ENCODE measurements around the gene LRRC55.

LRRC55 gene

GRCh38 chr11:57203882-57204480 is 22.2 kb downstream of the LRRC55 start:
- DNase-seq: no peak

- DNase-seq: peak; percentile 8
Measured at GRCh38 chr11:57205041-57205641, 23.4 kb downstream of the LRRC55 start.

DNA sequence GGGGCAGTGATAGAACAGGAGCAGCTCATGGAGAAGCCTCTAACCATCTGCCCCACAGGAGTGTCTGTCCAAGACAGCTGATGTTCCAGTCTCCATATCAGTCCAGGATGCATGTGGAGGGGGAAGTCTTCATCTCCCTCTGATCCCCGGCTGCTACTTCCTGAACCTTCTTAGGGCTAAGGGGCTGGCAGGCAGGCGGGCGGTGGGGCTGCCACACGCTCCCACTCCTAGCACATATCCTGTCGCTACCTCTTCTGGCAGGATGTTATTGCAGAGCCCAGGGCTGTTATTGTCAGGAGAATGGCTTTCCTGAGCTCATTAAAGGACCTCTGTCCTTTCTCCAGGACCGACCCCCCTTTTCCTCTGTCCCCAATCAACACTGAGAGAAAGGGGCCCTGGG is 25.4 kb downstream of the LRRC55 start:
- no peak for DNase-seq

DNA sequence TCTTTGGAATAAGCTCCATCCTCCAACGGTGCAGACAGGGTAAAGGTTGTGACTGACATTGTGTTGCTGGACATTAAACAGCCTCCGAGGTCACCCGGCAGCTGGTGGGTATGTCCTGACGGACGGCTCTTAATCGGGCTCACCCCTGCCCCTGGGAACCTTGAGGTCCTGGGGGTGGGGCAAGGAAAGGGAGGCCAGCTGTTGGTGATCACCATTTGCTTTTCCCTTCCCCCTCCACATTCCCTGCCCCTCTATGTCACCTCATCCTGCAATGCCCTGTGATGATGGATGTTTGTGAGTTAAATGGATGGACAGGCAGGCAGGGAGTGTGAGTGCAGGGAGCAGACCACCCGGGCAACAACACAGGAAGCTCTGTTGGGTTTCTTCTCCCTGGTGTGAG is 29.0 kb downstream of the LRRC55 start:
- DNase-seq: no peak

DNA sequence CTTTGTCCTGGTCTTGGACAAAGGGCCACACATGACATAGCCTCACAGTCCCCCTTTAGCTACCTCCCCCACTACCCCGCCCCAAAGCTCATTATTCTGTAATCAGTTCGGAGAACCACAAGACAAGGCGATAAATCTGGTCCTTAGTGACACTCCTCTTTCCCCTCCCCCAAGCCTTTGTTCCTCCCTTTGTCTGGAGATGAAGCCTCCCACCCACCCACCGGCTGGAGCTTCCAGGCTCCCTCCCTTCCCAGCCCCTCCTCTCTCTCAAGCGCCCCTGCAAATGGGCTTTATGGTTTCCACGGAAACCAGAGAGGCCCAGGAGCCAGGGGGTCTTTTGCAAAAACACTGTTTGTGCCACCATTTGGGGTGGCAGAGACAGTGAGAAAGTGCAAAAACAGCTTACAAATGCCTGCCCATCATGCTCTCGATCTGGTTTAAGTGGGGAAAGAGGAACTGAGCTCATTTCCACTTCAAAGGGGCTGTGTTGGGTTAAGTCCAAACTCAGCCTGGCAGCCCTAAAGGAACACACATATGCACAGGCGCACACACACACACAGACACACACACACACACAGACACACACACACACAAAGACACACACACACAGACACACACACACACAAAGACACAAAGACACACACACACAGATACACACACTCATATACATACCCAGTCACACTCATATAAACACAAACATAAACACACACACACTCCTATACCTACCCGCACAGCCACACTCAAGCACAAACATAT is 31.8 kb downstream of the LRRC55 start:
- no peak for DNase-seq

DNA sequence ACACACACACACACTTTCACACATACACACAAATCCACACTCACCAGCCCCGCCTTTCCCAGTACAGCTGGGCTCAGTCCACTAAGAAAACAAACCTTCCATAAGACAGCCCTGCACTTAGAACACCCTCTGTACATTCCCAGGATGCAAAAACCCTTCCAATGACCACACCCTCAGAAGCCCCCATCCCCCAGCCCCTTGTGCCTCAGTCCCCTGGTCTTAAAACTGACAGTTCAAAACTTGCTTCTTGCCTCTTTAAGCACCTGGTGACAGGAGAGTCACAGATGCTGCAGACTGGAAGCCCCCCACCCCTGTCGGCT is 32.3 kb downstream of the LRRC55 start:
- no peak for DNase-seq

DNA sequence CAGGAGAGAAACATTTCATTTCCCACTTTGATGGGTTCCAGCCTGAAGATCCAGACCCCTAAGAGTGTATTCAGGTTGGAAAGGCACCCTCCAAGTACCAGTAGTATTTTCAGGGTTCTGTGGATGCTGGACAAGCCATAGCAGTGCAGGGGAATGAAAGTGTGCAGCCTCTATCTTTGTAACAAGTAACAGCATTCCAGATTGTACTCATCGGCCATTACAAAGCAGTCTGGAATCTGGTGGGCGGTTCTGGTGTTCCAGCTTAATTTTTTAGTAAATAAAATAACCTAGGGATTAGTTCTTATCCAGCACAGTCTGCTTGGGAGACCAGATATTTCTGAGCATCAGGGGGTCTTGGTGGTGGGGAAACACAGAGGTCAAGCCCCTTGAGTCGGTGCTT is 32.7 kb downstream of the LRRC55 start:
- no peak for DNase-seq

DNA sequence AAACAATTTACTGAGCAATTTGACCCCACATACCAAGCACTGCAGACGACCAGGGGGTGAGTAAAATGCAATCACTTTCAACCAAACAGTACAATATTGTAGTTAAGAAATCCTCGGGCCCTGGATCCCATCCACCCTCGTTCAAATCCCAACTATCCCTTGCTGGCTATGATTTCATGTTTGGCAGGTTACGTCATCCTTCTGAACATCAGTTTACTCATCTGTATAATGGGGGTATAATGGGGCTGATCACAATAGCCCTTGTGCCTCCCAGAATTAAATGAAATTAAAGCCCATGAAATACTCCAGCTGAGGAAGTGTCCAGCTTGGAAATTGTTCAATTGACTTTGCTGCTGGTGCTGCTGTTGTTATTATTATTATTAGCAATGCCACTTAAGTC is 34.7 kb downstream of the LRRC55 start:
- DNase-seq: no peak

DNA sequence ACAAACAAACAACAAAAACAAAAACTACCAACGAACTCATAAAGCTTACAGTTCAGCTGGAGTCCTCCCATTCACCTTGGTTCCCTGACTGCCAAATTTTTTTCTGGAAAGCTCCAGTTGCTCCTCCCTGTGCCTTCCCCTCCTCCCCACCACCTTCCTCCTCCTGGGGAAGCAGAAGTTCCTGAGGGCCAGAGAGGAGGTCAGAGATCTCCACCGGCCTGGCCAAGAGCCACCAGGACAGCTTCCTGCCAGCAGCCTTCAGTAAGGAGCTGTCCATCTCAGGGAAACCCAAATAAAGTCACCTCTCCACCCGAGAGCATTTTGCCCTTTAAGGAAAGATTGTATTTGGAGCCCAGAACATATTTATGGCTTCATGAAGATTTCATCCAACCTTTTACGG is 35.3 kb downstream of the LRRC55 start:
- no peak for DNase-seq

DNA sequence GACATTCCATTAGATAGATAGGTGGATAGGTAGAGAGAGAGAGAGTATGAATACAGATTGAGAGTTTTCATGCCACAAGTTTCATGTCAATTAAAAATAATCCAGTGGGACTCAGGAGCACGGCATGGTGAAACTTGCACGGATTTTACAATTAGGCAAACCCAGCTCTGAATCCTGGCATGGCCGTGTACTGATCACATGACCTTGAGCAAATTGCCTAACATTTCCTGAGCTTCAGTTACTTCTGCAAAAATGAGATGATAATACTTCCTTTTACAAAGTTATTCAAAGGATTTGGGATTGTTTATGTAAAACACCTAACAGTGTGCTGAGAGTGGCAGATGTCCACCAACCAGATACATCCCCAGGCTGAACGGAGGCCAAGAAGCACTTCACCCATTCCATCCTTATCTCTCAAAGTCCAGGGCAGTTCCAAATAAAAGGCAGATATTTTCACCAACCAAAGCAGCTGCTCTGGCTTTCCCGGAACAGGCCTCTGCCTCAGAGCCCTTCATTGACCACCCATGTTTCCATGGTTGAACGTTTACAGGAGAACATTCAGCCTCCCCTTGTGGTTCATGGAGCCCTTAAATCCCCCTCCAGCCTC is 37.4 kb downstream of the LRRC55 start:
- no peak for DNase-seq

DNA sequence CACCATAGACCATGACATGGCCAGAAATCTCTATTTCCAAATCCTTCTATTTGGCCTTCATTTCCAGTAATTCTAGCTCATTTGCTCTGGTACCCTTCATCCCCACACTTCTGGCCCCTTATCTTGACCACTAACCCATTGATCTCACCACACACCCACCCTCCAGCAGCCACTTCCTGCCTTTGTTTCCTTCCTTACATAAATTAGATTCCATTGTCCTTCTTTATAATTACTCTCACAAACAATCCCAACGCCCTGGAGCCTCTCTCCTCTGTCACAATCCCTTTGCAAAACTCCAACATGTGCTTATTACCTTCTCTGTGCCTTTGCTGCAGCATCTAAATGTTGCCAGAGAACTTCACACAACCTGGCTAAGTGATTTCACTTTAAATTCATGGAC is 40.5 kb downstream of the LRRC55 start:
- no peak for DNase-seq

DNA sequence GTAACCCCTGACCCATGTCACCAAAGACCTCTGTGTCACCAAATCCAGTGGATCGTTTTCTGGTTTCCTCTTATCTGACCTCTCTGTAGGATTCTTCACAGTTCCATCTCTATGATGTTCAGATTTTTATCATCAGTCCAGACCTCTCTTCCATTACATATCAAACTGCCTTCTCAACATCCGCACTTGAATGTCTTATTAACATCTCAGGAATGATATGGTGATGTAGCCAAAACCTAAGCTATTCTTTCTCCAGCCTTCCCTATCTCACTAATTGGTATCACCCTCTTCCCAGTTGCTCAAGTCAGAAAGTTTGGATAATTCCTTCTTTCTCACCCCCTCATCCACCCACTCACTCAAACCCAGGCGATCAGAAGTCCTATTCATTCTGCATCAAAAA is 41.8 kb downstream of the LRRC55 start:
- DNase-seq: no peak

DNA sequence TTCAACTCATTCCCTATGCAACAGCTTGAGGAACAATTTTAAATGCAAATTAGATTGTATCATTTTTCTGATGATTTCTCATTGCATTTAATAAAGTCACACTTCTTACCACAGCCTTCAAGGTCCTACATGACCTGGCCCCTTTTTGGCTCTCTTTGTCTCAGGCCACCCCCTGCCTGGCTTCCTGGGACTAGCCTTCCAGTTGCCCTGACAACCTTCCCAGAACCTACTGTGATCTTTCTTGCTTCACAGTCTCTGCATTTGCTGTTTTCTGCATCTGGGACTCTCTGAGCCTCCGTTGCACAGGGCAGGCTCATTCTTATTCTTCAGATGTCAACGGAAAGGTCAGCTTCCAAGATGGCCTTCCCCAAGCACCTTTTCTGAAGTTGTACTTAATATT is 42.4 kb downstream of the LRRC55 start:
- DNase-seq: no peak

- DNase-seq: no peak
Measured at GRCh38 chr11:57224537-57224936, 42.8 kb downstream of the LRRC55 start.

DNA sequence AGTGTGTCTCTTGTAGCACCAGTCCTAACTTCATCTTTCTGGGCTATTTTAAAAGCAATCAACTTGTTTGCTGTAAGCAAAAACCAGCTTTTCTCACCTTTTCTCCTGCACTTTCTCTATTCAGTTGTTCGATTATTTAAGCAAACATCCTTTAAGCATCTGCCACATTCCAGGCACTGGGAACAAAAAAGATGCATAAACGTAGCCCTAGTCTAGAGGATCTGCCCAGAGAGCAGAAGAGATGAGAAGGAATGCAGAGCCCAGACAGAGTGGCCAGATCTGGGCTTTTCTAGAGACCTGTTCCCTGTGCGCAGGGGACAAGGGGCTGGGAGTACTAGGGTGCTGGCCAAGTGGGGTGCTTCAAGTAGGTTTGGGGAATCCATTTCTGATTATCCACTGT is 46.8 kb downstream of the LRRC55 start:
- DNase-seq: no peak

GRCh38 chr11:57230316-57230715 is 48.6 kb downstream of the LRRC55 start:
- no peak for DNase-seq

DNA sequence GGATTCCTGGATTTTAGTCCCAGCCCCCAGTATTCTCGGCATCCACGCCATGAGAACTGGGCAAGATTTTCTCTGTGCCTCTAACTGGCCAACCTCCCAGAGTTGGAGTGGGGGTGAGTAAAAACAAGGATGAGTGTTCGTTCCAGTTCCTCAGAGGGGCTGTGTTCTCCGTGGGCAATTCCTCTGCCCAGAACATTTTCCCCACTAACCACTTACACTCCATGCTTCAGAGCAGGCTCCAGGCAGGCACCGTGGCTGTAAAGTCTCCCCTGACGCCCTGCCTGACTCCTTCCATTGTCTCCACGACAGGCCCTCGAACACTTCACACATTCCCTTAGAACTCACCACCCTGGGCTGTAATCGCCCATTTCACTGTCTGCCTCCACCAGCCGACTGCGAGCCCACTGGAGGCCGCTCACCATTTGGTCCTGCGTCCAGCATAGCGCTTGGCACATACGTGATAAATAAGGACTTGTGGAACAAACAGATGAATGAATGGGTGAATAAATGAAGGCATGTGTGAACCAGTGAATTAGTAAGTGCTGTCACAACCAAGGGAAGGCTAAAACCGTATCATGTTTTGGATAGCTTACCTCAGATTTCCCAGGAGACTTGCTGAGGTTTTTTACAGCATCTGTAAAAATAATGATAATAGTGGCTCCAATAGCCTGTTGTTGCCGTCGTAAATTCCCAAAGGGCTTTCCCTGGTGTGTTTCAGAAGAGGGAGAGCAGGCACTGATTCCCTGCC is 49.2 kb downstream of the LRRC55 start:
- DNase-seq: no peak

GRCh38 chr11:57231539-57232253 is 49.9 kb downstream of the LRRC55 start:
- no peak for DNase-seq

DNA sequence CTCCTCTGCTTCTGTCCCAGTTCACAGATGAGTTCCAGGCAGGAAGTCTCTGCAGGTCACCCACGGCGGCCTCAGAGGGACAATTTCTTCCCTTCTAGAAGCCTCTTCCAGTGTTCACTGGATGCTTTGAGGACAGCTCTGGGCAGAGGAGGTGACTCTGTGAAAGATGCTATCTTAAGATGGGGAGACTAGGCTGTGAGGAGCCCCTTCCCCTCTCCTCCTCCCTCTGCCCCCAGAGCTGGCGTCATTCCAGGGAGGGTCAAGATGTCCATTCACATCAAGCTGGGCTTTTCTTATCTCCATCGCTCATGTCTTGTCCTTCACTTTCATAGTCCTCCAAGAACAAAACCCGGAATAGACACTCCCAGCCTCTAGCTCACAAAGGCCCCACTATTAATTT is 51.9 kb downstream of the LRRC55 start:
- DNase-seq: no peak

- DNase-seq: no peak
Measured at GRCh38 chr11:57235761-57236703, 54.3 kb downstream of the LRRC55 start.

- DNase-seq: no peak
Measured at GRCh38 chr11:57237204-57237681, 55.5 kb downstream of the LRRC55 start, which contains the start of gene APLNR. Gene APLNR (minus strand): TSS chr11:57237250. CDS start chr11:57237004, 246 bp downstream.
